ENCODE data around the gene DMRTC2. TPM values are rescaled to one million over a fixed set of nuclear protein-coding genes. Genes with fewer than 3 reads are reported as not detected.

Gene DMRTC2
- total and polyA plus RNA-seq, 2 of the 13 experiments (the other 11 are each of a cell fraction or from before 2014, with no cell fraction given) = not detected

DNA sequence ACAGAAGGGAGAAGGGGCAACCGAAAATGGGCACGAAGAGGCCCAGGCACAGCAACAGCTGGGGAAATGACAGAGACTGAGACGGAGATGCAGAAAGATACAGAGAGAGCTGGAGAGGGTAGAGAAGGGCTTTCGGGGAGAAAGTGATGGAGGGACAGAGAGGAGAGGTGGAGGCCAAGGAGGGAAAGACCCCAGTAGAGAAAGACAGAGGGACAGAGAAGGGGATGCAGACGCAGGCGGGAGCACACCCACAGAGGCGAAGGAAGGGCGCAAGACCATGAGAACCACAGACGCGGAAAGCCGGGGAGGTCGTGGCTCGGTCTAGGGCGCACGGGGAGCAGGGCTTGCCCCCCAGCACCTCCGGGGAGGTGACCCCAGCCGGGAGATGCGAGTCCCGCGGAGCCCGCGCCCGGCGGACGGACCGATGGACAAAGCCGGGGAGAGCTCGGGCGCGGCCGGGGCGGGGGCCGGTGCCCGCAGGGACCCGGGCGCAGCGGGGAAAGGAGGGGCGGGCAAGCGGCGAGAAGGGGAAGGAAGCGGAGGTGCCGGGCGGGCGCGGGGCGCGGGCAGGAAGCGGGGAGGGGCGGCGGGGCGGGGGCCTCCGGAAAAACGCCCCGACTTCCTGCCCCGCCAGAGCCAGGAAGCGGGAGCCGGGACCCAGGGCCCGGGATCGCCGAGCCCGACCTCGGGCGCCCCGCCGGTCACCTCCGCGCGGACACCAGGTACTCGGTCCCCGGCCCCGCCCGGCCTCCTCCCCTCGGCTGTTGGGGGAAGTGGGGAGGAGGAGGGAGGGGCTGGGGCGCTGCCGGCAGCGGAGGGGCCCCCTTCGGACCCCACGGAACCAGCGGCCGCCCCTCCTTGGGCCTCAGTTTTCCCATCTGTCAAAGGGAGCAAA, 38.0 kb downstream of the DMRTC2 start, which contains the start of gene ARHGEF1 (continued):
- 0 out of 2 replicates have a peak, but pooled peaks have one; percentile 26 for TF ChIP-seq KDM3A (CRISPR knock-in tag; IDR thresholded peaks at IDR 0.05; ENCODE audit: low read depth)
- TF ChIP-seq HNRNPK (IDR thresholded peaks at IDR 0.05; ENCODE audit: low read depth, low read length, poor library complexity, severe bottlenecking) = peak; percentile 49
- TF ChIP-seq, protein P1, sequence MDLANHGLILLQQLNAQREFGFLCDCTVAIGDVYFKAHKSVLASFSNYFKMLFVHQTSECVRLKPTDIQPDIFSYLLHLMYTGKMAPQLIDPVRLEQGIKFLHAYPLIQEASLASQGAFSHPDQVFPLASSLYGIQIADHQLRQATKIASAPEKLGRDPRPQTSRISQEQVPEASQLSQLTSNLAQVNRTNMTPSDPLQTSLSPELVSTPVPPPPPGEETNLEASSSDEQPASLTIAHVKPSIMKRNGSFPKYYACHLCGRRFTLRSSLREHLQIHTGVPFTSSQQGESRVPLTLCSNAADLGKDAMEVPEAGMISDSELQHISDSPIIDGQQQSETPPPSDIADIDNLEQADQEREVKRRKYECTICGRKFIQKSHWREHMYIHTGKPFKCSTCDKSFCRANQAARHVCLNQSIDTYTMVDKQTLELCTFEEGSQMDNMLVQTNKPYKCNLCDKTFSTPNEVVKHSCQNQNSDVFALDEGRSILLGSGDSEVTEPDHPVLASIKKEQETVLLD (CRISPR knock-in tag; IDR thresholded peaks at IDR 0.05; ENCODE audit: low read depth) = peak; percentile 36
- peak; percentile 15; the same call in 1 of the 2 replicates for TF ChIP-seq ZNF768 (CRISPR knock-in tag; IDR thresholded peaks at IDR 0.05)
- TF ChIP-seq ZNF44 (CRISPR knock-in tag; IDR thresholded peaks at IDR 0.05) = no peak
- no peak for TF ChIP-seq SOX6 (IDR thresholded peaks at IDR 0.05)
- TF ChIP-seq SOX6 (CRISPR knock-in tag; IDR thresholded peaks at IDR 0.05) = no peak
- TF ChIP-seq, protein P2, sequence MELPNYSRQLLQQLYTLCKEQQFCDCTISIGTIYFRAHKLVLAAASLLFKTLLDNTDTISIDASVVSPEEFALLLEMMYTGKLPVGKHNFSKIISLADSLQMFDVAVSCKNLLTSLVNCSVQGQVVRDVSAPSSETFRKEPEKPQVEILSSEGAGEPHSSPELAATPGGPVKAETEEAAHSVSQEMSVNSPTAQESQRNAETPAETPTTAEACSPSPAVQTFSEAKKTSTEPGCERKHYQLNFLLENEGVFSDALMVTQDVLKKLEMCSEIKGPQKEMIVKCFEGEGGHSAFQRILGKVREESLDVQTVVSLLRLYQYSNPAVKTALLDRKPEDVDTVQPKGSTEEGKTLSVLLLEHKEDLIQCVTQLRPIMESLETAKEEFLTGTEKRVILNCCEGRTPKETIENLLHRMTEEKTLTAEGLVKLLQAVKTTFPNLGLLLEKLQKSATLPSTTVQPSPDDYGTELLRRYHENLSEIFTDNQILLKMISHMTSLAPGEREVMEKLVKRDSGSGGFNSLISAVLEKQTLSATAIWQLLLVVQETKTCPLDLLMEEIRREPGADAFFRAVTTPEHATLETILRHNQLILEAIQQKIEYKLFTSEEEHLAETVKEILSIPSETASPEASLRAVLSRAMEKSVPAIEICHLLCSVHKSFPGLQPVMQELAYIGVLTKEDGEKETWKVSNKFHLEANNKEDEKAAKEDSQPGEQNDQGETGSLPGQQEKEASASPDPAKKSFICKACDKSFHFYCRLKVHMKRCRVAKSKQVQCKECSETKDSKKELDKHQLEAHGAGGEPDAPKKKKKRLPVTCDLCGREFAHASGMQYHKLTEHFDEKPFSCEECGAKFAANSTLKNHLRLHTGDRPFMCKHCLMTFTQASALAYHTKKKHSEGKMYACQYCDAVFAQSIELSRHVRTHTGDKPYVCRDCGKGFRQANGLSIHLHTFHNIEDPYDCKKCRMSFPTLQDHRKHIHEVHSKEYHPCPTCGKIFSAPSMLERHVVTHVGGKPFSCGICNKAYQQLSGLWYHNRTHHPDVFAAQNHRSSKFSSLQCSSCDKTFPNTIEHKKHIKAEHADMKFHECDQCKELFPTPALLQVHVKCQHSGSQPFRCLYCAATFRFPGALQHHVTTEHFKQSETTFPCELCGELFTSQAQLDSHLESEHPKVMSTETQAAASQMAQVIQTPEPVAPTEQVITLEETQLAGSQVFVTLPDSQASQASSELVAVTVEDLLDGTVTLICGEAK (IDR thresholded peaks at IDR 0.05) = no peak
- TF ChIP-seq, protein P2 (CRISPR knock-in tag; IDR thresholded peaks at IDR 0.05) = peak; percentile 46; the same call in 1 of the 2 replicates
- TF ChIP-seq PCBP1 (IDR thresholded peaks at IDR 0.05; ENCODE audit: borderline replicate concordance, low read depth, low read length) = 0 out of 2 replicates have a peak, but pooled peaks have one; percentile 74
- TF ChIP-seq SOX13 (IDR thresholded peaks at IDR 0.05) = no peak
- no peak for TF ChIP-seq SOX13 (CRISPR knock-in tag; conservative IDR thresholded peaks at IDR 0.05 in 1 of 2, IDR thresholded peaks at IDR 0.05 in 1 of 2)
- TF ChIP-seq RBFOX2 (IDR thresholded peaks at IDR 0.05; ENCODE audit: low read depth, low read length) = peak; percentile 73
- TF ChIP-seq ELF3 (CRISPR knock-in tag; IDR thresholded peaks at IDR 0.05) = 0 out of 2 replicates have a peak, but pooled peaks have one; percentile 32
- TF ChIP-seq, protein P3, sequence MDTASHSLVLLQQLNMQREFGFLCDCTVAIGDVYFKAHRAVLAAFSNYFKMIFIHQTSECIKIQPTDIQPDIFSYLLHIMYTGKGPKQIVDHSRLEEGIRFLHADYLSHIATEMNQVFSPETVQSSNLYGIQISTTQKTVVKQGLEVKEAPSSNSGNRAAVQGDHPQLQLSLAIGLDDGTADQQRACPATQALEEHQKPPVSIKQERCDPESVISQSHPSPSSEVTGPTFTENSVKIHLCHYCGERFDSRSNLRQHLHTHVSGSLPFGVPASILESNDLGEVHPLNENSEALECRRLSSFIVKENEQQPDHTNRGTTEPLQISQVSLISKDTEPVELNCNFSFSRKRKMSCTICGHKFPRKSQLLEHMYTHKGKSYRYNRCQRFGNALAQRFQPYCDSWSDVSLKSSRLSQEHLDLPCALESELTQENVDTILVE (CRISPR knock-in tag; IDR thresholded peaks at IDR 0.05) = peak; percentile 59; the same call in 1 of the 2 replicates
- TF ChIP-seq PHF20 (CRISPR knock-in tag; IDR thresholded peaks at IDR 0.05) = peak; percentile 55; the same call in 1 of the 2 replicates
- 0 out of 2 replicates have a peak, but pooled peaks have one; percentile 23 for TF ChIP-seq ZNF670 (CRISPR knock-in tag; IDR thresholded peaks at IDR 0.05; ENCODE audit: borderline replicate concordance)
- TF ChIP-seq MYC (CRISPR knock-in tag; IDR thresholded peaks at IDR 0.05; ENCODE audit: borderline replicate concordance) = peak; percentile 38; the same call in 1 of the 2 replicates
